ENCODE measurements around the gene PARD3. TPM values are rescaled to one million over a fixed set of nuclear protein-coding genes. Genes with fewer than 3 reads are reported as not detected.

PARD3 gene
- total and polyA plus RNA-seq, 2 donors (not counting 3 experiments of a cell fraction or from before 2014, with no cell fraction given), result 7.3 to 24.1 TPM

GRCh38 chr10:34826221-34826620 lies 11.1 kb upstream of the PARD3 start:
- no peak overlapping the region for H3K9ac ChIP-seq (replicated peaks; ENCODE audit: extremely low read depth, insufficient read depth, low read length)
- POLR2A ChIA-PET, result no interaction called here
- no peak overlapping the region for H2AFZ ChIP-seq (ENCODE audit: low read depth, low read length)
- no peaks in the 10 kb centered on the region for H3K9me1 ChIP-seq (replicated peaks; ENCODE audit: control insufficient read depth, extremely low read depth, insufficient read depth, low read length)
- H3K9me3 ChIP-seq (replicated peaks; ENCODE audit: control insufficient read depth, insufficient read depth, low read length), result no peaks in the 10 kb centered on the region
- dilution Hi-C loops (cut with MboI; ENCODE audit: extremely low pct_ligation_motif_present, low sequenced_read_pairs) (no loop called here), intact Hi-C loops (cut with micrococcal nuclease) (no loop called here)
- no peaks in the 10 kb centered on the region for H3K36me3 ChIP-seq (ENCODE audit: control insufficient read depth in 2 of 2, extremely low read depth in 1 of 2, insufficient read depth in 2 of 2, low read length in 2 of 2)
- no peaks in the 10 kb centered on the region for H3K79me2 ChIP-seq (ENCODE audit: control insufficient read depth, insufficient read depth, low read length)
- peaks cover 7% of the 10 kb centered on the region for H3K4me1 ChIP-seq (ENCODE audit: control insufficient read depth, extremely low read depth, insufficient read depth, low read length)
- DNase-seq (ENCODE audit: low read depth, low spot score) (no peak), FAIRE-seq (no peak)
- TF ChIP-seq POLR2A (IDR thresholded peaks at IDR 0.05; ENCODE audit: low read depth, low read length) (no peak), POLR2AphosphoS5 (IDR thresholded peaks at IDR 0.05; ENCODE audit: insufficient read depth, low read depth, low read length) (no peak), FOS (IDR thresholded peaks at IDR 0.05; ENCODE audit: borderline replicate concordance, insufficient read depth, low read length) (no peak)
- no peak overlapping the region for H3K4me3 ChIP-seq (replicated peaks in 1 of 3; ENCODE audit: insufficient read depth in 1 of 3, low read depth in 1 of 3, low read length in 3 of 3)
- H4K20me1 ChIP-seq (replicated peaks; ENCODE audit: control insufficient read depth, extremely low read depth, insufficient read depth, low read length), result no peaks in the 10 kb centered on the region
- H3K27ac ChIP-seq (ENCODE audit: insufficient read depth, low read depth, low read length), result no peak overlapping the region
- H3K4me2 ChIP-seq (ENCODE audit: insufficient read depth, low read length), result no peak overlapping the region
- BruUV-seq (replicated peaks), result no TSS peak
- peaks cover 3 to 13% of the 10 kb centered on the region in 2 experiments for H3K27me3 ChIP-seq (ENCODE audit: control insufficient read depth in 2 of 2, insufficient read depth in 2 of 2, low read length in 2 of 2)
- CTCF ChIA-PET, result interaction anchor here (2.7 kb wide), 1 partner anchor 102 kb away, joined by 19 read pairs; no protein-coding TSS in a partner anchor

GRCh38 chr10:34825414-34825813 lies 10.3 kb upstream of the PARD3 start:
- intact Hi-C loops (cut with micrococcal nuclease), result no loop called here
- peaks cover under 1 to 9% of the 10 kb centered on the region in 2 experiments for H3K27me3 ChIP-seq (ENCODE audit: control insufficient read depth in 2 of 2, insufficient read depth in 2 of 2, low read length in 2 of 2)
- H3K9me1 ChIP-seq (replicated peaks; ENCODE audit: control insufficient read depth, extremely low read depth, insufficient read depth, low read length), result no peaks in the 10 kb centered on the region
- no peak overlapping the region for H3K27ac ChIP-seq (ENCODE audit: insufficient read depth, low read depth, low read length)
- no peaks in the 10 kb centered on the region for H4K20me1 ChIP-seq (replicated peaks; ENCODE audit: control insufficient read depth, extremely low read depth, insufficient read depth, low read length)
- BruUV-seq (replicated peaks), result no TSS peak
- H3K79me2 ChIP-seq (ENCODE audit: control insufficient read depth, insufficient read depth, low read length), result no peaks in the 10 kb centered on the region
- ChIA-PET CTCF (interaction anchor here (1.3 to 2.7 kb wide), 6 partner anchors 11 to 170 kb away, joined by 3 to 19 read pairs (median 6); no protein-coding TSS in a partner anchor), POLR2A (no interaction called here)
- no peak overlapping the region for H2AFZ ChIP-seq (ENCODE audit: low read depth, low read length)
- dilution Hi-C loops (cut with MboI; ENCODE audit: extremely low pct_ligation_motif_present, low sequenced_read_pairs), result no loop called here
- H3K4me3 ChIP-seq (replicated peaks in 1 of 3; ENCODE audit: insufficient read depth in 1 of 3, low read depth in 1 of 3, low read length in 3 of 3), result no peak overlapping the region
- H3K36me3 ChIP-seq (ENCODE audit: control insufficient read depth in 2 of 2, extremely low read depth in 1 of 2, insufficient read depth in 2 of 2, low read length in 2 of 2), result no peaks in the 10 kb centered on the region
- FAIRE-seq, result no peak
- no peak for DNase-seq (ENCODE audit: low read depth, low spot score)
- H3K9ac ChIP-seq (replicated peaks; ENCODE audit: extremely low read depth, insufficient read depth, low read length), result no peak overlapping the region
- no peaks in the 10 kb centered on the region for H3K9me3 ChIP-seq (replicated peaks; ENCODE audit: control insufficient read depth, insufficient read depth, low read length)
- TF ChIP-seq JUN (IDR thresholded peaks at IDR 0.05; ENCODE audit: borderline replicate concordance, insufficient read depth, insufficient read length, low read depth) (no peak), CTCF (IDR thresholded peaks at IDR 0.05; ENCODE audit: extremely low read depth in 1 of 2, insufficient read depth in 1 of 2, low read depth in 1 of 2, low read length in 2 of 2) (no peak), FOS (IDR thresholded peaks at IDR 0.05; ENCODE audit: borderline replicate concordance, insufficient read depth, low read length) (no peak), GATA2 (IDR thresholded peaks at IDR 0.05; ENCODE audit: insufficient read depth, insufficient read length, low read depth, low read length) (no peak), POLR2AphosphoS5 (IDR thresholded peaks at IDR 0.05; ENCODE audit: insufficient read depth, low read depth, low read length) (no peak), POLR2A (IDR thresholded peaks at IDR 0.05; ENCODE audit: low read depth, low read length) (no peak), MYC (IDR thresholded peaks at IDR 0.05; ENCODE audit: low read depth, low read length) (no peak), EZH2 (IDR thresholded peaks at IDR 0.05; ENCODE audit: borderline replicate concordance, low read depth, low read length, severe bottlenecking) (no peak), MAX (IDR thresholded peaks at IDR 0.05; ENCODE audit: insufficient read depth, insufficient read length) (no peak)
- H3K4me2 ChIP-seq (ENCODE audit: insufficient read depth, low read length), result no peak overlapping the region
- H3K4me1 ChIP-seq (ENCODE audit: control insufficient read depth, extremely low read depth, insufficient read depth, low read length), result peaks cover 5% of the 10 kb centered on the region
